GM19324 (cell line): ENCODE results near the gene MT1X.
A peak's percentile ranks its signal among the peaks of the same experiment; 100 is the strongest.
"Not testable (repeated sequence)": the region's sequence is repeated elsewhere in the genome, so short reads cannot be mapped to it uniquely, and the experiment has no call there.

Experiments
- ATAC-seq: cut with Tn5 transposase; IDR thresholded peaks from one replicate; pipeline ENCODE4 v1.9.1; 2021; ENCODE audit warnings: mild to moderate bottlenecking, moderate library complexity; ENCODE audit not compliant: unreplicated experiment, low FRiP score

The MT1X gene

DNA sequence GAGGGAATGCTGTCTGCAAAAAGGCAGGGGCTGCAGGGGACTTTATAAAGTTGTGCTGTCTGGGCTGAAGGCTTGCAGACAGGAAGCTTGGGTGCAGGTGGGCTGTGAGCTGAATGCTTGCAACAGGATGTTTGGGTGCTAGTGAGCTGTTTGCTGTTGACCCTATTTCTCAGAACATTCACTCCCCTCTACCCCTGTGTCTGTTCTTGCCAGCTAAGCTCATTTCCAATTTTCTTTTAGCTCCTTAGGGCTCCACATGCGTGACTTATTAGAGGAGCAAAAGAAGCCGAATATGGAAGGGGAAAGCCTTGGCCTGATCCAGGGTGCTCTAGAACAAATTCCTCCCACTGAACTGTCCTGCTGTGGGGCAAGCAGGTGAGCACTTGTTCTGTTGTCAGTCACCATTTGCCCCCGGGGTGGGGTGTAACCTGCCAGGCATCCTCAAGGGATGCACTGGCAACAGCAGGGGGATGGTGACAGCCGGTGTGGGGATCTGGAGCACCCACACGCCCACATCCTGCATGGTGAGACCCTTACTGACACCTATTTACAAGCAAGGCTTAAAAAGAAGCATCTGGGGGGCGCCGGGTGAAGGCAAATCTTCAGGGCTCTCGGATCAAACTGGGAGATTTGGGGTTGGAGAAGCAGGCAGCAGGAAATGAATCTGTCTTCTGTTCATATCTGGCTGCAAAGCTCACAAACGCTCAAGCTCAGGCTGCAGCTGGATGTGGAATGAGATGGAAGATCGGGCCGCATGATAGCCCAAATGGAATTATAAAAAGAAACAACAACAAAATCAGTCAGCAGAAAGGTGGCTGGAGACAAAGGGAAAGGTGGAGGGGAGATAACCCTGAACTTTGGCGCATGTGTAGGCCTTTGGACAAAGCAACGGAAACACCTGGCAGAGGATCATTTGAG, 26.5 kb downstream of the MT1X start:
- no peak for ATAC-seq

DNA sequence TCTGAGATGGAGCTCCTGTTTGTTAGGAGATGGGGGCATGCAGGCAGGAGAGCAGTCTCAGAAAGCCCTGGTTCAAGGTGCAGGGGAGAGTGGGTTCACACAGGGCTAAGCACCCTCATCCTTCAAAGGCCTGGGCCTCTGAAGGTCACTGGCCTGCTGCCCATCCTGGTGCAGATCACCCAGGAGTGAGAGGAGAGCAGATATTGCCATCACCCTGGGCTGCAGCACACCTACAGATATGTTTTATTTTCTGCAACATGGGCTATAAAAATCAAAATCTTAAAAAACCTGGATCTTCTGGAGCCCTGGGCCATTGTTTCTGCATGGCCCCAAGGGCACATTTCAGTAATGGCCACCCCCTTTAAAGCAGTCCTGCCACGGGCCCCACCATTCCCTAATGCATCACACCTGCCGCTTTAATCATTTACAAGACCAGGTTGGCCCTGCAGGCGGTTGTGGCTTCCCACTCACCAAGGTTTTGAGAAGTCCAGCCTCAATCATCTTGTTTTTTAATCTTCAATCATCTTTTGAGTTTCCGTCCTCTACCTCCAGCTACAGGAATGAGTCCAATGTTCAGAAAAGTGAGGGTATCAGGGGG, 27.3 kb downstream of the MT1X start:
- no peak for ATAC-seq

DNA sequence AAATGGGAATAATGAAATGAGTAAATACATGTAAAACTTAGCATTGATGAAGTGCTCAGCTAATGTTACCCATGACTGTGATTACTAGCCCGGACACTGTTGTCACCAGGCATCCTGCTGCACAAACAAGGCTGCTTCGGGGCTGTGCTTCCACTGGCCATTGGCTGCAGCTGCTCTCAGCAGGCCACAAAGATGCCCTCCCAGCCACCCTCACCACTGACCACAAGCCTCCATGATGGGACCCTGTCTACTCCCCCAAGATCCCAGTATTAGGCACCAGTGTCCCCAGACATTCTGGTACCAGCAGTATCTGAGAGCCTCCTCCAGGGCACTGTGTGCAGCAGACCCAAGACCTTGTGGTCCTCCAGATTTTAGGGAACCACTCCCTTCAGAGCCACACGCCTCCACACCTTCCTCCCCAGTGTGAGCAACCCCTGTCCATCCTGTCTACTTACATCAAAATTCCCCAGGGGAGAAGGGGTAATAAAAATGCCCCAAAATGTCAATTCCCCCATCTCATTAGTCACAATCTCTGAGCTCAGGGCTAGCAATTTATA, 28.0 kb downstream of the MT1X start:
- no peak for ATAC-seq

DNA sequence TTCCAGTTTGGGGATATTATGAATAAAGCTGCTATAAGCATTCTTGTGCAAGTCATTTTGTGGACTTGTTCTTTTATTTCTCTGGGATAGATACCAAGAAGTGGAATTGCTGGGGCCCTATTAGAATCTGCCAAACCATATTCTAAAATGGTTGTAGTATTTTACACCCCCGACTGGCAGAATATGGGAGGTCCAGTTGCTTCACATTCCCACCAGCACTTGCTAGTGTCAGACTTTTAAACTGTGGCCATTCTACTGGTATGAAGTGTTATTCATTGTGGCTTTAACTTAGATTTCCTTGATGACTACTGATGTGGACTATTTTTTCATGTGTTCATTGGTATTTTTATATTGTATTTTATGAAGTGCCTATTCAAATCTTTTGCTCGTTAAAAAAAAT, 29.6 kb downstream of the MT1X start:
- no peak for ATAC-seq

DNA sequence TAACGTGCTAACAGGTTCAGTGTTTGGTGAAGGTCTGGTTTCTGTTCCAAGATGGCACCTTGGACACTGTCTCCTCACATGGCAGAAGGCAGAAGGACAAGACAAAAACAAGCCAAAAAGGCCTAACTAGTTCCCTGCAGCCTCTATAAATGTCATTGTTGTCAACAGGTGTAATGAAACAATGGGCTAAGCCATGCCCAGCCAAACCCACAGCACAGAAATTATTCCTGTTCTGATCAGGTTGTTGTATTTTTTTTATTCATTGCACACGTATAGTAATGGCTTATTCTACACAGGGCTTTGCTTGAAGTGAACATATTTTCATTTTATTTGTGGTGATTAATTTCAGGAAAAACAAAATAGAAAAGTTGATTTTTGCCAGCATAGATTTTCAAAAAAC, 31.5 kb downstream of the MT1X start:
- no peak for ATAC-seq

DNA sequence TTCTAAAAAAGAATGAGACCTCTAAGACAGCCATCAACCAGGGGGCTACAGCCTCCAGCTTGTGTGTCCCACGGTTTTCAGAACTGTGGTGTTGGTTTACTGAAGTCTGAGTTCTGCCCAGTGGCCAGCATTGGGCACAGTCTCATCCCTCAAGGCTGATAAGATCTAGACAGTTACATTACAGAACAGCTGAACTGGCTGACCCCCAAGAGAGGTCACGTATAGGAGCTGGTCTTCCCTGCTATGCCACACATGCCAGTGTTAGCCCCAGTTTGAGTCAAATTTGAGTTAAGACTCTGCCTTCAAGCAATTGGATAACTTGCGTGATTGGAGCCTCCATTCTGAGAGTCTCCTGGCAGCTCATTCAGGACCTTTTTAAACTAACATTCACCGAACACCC, 32.9 kb downstream of the MT1X start:
- ATAC-seq = no peak

DNA sequence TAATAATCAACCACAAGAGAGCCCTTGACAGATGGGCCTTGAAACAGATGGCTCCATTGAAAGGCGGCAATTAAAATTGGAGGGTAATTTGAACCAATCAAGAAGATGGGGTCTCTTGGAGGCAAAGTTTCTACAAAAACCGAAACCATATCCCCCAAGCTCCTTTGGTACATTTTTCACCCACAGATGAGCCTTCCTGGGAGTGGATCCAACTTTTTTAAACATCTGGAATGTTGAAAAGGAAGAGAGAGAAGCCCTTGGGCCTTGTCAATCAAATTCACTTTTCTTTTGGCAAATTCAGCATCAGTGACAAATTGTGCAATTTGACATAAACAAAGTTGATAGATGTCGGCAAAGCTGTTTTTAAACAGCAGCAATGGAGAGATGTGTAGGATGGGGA, 34.5 kb downstream of the MT1X start:
- no peak for ATAC-seq

DNA sequence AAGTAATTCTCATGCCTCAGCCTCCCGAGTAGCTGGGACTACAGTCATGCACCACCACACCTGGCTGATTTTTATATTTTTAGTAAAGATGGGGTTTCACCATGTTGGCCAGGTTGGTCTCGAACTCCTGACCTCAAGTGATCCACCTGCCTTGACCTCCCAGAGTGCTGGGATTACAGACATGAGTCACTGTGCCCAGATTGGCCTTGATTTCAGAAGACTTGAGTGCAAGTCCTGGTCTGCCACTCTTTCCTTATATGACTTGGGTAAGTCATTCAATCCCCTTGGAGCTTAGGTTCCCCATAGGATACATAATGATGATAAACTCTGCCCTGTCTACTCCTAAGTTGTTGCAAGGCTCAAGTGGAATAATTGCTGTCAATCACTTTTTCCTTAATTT, 35.3 kb downstream of the MT1X start:
- not testable (repeated sequence) for ATAC-seq

DNA sequence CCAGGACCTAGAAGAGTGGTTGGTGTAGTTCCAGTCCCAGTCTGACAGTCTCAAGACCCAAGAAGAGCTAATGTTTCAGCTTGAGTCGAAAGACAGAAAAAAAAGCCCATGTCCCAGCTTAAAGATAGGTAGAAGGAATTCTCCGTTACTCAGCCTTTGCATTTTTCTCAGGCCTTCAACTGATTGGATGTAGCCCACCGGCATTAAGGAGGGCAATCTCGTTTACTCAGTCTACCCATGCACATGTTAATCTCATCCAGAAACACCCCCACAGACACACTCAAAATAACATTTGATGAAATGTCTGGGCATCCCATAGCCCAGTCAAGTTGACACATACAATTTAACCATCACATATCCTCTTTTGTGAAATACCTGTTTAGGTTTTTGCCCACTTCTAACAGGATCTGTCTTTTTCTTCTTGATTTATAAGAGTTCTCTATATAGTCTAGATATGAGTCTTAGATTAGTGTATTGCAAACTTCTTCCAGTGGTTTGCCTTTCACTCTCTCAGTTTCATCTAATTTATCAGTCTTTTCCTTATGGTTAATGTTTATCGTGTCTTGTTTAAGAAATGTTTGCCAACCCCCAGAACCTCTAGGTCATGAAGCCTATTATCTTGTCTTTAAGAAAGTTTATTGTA, 40.1 kb downstream of the MT1X start:
- no peak for ATAC-seq

DNA sequence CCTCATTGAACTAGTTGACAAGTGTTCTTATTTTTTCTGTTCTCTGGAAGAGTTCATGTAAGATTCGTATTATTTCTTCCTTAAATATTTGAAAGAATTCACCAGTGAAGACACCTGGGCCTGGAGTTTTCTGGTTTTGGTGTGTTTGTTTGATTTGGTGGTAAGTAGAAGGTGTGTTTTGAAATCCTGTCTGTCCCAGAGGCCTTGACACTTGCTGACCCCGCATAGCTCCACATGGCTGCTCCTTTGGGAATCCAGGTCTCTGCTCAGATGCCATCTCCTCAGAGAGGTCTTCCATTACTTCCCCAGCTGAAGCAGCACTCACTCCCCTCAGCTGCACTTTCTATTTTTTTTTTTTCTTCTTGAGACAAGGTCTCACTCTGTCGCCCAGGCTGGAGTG, 41.9 kb downstream of the MT1X start:
- no peak for ATAC-seq

DNA sequence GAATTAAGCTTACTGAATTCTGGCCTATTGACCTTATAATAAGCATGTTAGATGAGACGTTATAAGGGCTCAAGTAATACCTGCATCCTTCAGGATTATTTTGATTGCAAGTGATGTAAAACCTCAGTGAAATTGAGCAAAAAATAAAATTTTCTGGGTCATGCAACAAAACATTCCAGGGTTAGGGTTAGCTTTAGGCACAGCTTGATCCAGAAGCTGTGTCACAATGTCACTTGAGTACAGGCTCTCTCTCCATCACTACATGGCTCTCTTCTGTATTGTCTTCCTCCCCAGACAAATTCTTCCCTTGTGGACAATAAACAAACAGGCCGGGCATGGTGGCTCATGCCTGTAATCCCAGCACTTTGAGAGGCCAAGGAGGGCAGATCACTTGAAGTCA, 44.0 kb downstream of the MT1X start:
- no peak for ATAC-seq

DNA sequence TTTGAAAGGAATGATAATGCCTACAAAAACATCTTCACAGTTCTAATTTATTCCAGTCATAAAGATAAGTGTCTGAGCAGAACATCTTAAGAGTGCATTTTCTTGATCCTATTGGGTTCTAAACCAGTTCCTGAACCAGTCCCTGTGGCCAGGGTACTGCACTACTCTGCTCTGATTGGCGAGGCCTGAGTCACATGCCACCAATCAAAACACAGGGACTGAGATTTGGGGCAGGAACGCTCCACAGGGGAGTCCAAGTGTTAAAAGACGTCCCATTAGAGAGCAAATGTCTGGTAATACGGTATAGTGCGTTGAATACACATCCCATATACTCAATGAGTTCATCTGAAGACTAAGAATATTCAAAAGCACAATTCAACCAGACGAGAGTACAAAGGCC, 44.7 kb downstream of the MT1X start:
- ATAC-seq = no peak

DNA sequence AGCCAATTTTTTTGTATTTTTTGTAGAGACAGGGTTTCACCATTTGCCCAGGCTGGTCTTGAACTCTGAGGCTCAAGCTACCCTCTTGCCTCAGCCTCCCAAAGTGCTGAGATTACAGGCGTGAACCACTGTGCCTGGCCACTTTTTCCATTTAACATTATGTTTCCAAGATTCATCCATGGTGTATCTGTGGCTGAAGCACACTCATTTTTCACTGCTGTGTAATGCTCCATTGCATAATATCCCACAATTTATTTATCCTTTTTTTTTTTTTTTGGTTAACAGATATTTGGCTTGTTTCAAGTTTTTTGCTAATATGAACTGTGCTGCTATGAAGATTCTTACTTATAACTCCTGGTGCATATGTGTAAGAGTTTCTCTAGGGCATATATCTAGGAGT, 45.8 kb downstream of the MT1X start:
- ATAC-seq = no peak

DNA sequence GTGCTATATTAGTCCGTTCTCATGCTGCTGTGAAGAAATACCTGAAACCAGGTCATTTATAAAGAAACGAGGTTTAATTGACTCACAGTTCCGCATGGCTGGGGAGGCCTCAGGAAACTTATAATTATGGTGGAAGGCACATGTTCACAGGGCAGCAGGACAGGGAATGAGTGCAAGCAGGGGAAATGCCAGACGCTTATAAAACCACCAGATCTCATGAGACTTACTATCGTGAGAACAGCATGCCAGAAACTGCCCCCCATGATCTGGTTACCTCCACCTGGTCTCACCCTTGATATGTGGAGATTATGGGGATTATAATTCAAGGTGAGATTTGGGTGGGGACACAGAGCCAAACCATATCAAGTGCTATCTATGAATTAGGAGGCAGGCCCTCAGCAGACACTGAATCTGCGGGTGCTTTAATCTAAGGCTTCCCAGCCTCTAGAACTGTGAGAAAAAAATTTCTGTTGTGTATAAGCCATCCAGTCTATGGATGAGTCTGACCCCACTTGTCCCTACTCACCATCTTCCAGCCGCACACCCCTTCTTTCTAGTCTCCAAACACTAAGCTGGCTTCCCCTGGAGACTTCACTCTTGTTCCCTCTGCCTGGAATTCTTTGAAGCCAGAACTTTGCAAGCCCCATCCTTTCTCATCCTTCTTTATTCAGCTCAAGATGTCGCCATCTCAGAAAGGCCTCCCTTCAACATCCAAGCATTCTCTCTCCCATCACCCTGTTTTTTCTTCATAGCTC, 46.9 kb downstream of the MT1X start:
- ATAC-seq = no peak

DNA sequence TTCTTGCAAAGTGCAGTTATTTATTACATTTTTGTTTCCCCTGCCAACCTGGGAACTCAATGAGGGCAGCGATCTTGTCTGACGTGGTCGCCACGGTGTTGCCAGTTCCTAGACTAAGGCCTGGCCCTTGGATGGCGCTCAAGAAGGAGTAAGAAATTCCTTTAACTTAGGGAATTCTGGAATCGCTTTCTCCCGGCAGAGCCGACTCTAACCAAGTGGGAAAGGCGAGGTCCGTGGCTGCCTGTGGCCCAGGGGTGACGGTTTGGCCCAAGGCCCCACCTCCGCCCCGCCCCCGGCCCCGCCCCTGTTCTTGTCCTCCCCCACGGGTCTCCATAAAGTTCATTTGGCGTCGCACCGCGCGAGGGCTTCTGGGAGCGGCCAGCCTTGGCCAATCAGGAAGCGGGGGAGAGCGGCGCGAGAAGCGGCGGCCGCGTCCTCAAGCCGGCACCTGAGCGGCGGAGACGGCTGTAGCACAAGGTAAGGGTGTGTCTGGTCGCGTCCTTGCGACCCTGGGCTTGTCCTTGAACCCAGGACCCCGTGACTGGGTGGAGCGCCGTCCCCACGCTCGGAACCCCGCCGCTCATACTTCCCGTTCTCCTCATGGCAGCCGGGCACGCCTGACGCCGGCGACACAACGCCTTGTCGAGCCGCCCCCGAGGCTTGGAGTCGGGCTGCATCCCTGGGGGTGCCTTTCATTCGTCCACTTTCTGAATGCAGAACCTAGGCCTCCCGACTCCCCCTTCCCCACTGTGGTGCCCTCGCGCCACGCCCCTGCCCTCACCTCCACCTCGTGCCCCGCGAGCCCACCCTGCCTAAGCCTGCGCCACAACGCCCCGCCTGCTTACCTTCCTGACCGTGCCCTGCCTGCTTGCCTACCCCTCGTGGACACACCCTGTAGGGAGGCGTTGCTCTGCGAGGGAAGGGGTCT, 47.7 kb downstream of the MT1X start, which contains the start of gene NUP93:
NUP93 (plus strand) TSS at position 395 of the 928 bp plus-strand sequence. CDS start 18,119 bp downstream, outside the sequence.
- peak; percentile 85 for ATAC-seq

DNA sequence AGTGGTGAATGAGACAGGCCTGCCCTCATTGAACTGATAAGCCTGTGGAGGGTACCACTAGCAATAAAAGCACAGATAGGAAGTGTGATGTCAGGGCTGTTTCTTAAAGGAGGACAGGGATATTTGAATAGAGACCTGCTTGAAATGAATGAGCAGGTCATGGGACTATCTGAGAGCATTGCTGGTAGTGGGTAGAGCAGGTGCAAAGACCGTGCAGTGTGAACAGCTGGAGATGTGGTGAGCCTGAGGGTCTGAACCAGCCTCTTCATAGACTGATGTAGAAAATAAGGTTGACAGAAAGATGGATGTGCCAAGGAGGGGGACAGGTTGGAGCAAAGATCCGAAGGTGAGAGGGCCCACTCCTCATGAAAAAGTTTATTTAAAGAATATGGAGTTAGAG, 50.1 kb downstream of the MT1X start:
- ATAC-seq = no peak

DNA sequence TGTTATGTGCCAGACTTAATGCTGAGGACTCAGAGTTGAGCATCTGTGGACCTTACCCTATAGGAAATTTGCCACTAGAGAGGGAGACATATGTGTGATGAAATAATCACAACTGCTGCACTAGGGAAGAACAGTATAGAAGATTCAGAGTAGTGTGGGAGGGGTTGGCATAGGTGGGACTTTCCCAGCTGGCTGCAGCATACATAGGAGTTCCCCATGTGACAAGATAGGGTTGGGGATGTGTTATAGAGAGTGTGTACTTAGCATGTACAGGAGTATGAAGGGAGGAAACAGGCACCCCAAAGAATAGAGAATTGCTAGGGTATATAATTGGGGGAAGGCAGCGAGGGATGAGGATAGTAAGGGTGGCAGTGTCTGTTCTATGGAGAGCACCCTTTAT, 50.6 kb downstream of the MT1X start:
- no peak for ATAC-seq
